22Rv1 (cell line): ENCODE measurements around the gene CETP.

Experiments
- ZFX ChIP-seq: fragments of 450-650 bp; IDR thresholded peaks from 2 replicates; pipeline ENCODE4 v1.6.1; 2017; ENCODE audit warnings: antibody characterized with exemption, borderline replicate concordance
- TF ChIP-seq, protein P1 (sequence below): fragments of 450-650 bp; IDR thresholded peaks from 2 replicates; pipeline ENCODE4 v1.5.1; 2017; ENCODE audit warnings: mild to moderate bottlenecking

DNA sequence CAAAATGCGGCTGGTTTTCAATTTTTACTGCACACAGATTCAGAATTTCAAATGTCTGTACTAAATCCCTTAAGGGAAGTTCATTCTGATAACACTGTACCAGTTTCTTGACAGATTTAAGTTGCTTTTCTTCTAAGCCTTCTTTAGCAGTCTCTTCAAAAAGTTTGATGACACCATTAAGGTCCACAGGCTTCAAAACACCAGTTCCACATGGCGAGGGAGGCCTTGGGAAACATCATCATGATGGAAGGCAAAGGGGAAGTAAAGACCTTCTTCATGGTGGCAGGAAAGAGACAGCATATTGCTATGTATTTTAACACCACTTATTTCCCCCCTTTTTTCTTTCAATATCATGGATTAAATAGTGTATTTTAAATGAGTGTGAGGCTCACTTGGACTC is 52.2 kb downstream of the CETP start:
- no peak for TF ChIP-seq ZFX
- TF ChIP-seq, protein P1, sequence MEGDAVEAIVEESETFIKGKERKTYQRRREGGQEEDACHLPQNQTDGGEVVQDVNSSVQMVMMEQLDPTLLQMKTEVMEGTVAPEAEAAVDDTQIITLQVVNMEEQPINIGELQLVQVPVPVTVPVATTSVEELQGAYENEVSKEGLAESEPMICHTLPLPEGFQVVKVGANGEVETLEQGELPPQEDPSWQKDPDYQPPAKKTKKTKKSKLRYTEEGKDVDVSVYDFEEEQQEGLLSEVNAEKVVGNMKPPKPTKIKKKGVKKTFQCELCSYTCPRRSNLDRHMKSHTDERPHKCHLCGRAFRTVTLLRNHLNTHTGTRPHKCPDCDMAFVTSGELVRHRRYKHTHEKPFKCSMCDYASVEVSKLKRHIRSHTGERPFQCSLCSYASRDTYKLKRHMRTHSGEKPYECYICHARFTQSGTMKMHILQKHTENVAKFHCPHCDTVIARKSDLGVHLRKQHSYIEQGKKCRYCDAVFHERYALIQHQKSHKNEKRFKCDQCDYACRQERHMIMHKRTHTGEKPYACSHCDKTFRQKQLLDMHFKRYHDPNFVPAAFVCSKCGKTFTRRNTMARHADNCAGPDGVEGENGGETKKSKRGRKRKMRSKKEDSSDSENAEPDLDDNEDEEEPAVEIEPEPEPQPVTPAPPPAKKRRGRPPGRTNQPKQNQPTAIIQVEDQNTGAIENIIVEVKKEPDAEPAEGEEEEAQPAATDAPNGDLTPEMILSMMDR = no peak
